ENCODE measurements around the gene SVEP1.

SVEP1 gene

GRCh38 chr9:110521206-110521605, 58.3 kb downstream of the SVEP1 start:
- DNase-seq (ENCODE audit: low spot score) = peak; percentile 27

GRCh38 chr9:110520120-110520701, 59.3 kb downstream of the SVEP1 start:
- no peak for DNase-seq (ENCODE audit: low spot score)

- no peak for DNase-seq (ENCODE audit: low spot score)
Observed at GRCh38 chr9:110517483-110517882, 62.1 kb downstream of the SVEP1 start.

GRCh38 chr9:110514897-110515296, 64.6 kb downstream of the SVEP1 start:
- no peak for DNase-seq (ENCODE audit: low spot score)

- no peak for DNase-seq (ENCODE audit: low spot score)
Observed at GRCh38 chr9:110512817-110513216, 66.7 kb downstream of the SVEP1 start.

- no peak for DNase-seq (ENCODE audit: low spot score)
Observed at GRCh38 chr9:110509792-110510191, 69.7 kb downstream of the SVEP1 start.

- no peak for DNase-seq (ENCODE audit: low spot score)
Observed at GRCh38 chr9:110502842-110503241, 76.7 kb downstream of the SVEP1 start.

GRCh38 chr9:110499608-110500007, 79.9 kb downstream of the SVEP1 start:
- DNase-seq (ENCODE audit: low spot score) = no peak

GRCh38 chr9:110487196-110487595, 92.3 kb downstream of the SVEP1 start:
- DNase-seq (ENCODE audit: low spot score) = no peak

- no peak for DNase-seq (ENCODE audit: low spot score)
Observed at GRCh38 chr9:110486218-110486617, 93.3 kb downstream of the SVEP1 start.

- DNase-seq (ENCODE audit: low spot score) = no peak
Observed at GRCh38 chr9:110479481-110479880, 100.1 kb downstream of the SVEP1 start.

GRCh38 chr9:110476251-110476650, 103.3 kb downstream of the SVEP1 start:
- no peak for DNase-seq (ENCODE audit: low spot score)

- no peak for DNase-seq (ENCODE audit: low spot score)
Observed at GRCh38 chr9:110472111-110472510, 107.4 kb downstream of the SVEP1 start.

GRCh38 chr9:110468950-110469349, 110.6 kb downstream of the SVEP1 start:
- no peak for DNase-seq (ENCODE audit: low spot score)

- no peak for DNase-seq (ENCODE audit: low spot score)
Observed at GRCh38 chr9:110465190-110465589, 114.4 kb downstream of the SVEP1 start.

GRCh38 chr9:110464321-110464720, 115.2 kb downstream of the SVEP1 start:
- DNase-seq (ENCODE audit: low spot score) = no peak

- no peak for DNase-seq (ENCODE audit: low spot score)
Observed at GRCh38 chr9:110463499-110463898, 116.0 kb downstream of the SVEP1 start.

GRCh38 chr9:110457245-110457644, 122.3 kb downstream of the SVEP1 start:
- DNase-seq (ENCODE audit: low spot score) = no peak

GRCh38 chr9:110456681-110457080, 122.9 kb downstream of the SVEP1 start:
- no peak for DNase-seq (ENCODE audit: low spot score)

GRCh38 chr9:110455860-110456259, 123.7 kb downstream of the SVEP1 start:
- DNase-seq (ENCODE audit: low spot score) = no peak

GRCh38 chr9:110452227-110452801, 127.2 kb downstream of the SVEP1 start:
- no peak for DNase-seq (ENCODE audit: low spot score)

- DNase-seq (ENCODE audit: low spot score) = no peak
Observed at GRCh38 chr9:110451726-110452125, 127.8 kb downstream of the SVEP1 start.

GRCh38 chr9:110447476-110447875, 132.1 kb downstream of the SVEP1 start:
- DNase-seq (ENCODE audit: low spot score) = no peak

- DNase-seq (ENCODE audit: low spot score) = no peak
Observed at GRCh38 chr9:110446171-110446570, 133.4 kb downstream of the SVEP1 start.
